Panc1 (cell line): ENCODE measurements around the gene PDK2. TPM values are rescaled to one million over a fixed set of nuclear protein-coding genes. Genes with fewer than 3 reads are reported as not detected.

Source experiments
- ATAC-seq: fragments of 200-7000 bp; cut with Tn5 transposase; 2 replicates; pipeline ENCODE4 v1.9.1; 2020; ENCODE audit warnings: mild to moderate bottlenecking, moderate library complexity
- BruUV-seq: library from RNA; stranded (reverse); fragments of 400-500 nt; replicated peaks from 2 replicates; lab custom pipeline; 2021; lab: Mats Ljungman, UMichigan
- CTCF ChIA-PET: fragments of 300-600 bp; sonication (Branson Sonifier 250); formaldehyde crosslinking; loops from one replicate; lab custom pipeline; 2022; ENCODE audit warnings: antibody characterized with exemption; lab: Charles Lee
- POLR2A ChIA-PET: fragments of 300-600 bp; sonication (Branson Sonifier 250); formaldehyde crosslinking; loops from one replicate; lab custom pipeline; 2022; ENCODE audit warnings: antibody characterized with exemption; lab: Charles Lee
- DNase-seq: peaks from one replicate; pipeline ENCODE4 v3.0.0-alpha.2; 2010; ENCODE audit warnings: low read depth, low spot score
- H3K27ac ChIP-seq: 2 replicates; pipeline ENCODE4 v1.5.1; 2011; ENCODE audit warnings: mild to moderate bottlenecking, low read length, inconsistent platforms
- H3K27me3 ChIP-seq: fragments of 200-500 bp; sonication (Bioruptor generic); 2 replicates; pipeline ENCODE4 v1.6.0; 2014; ENCODE audit warnings: low read length, inconsistent platforms; ENCODE audit not compliant: control insufficient read depth, insufficient read depth
- H3K36me3 ChIP-seq: fragments of 200-500 bp; sonication (Bioruptor generic); 2 replicates; pipeline ENCODE4 v1.5.1; 2014; ENCODE audit warnings: inconsistent platforms, mild to moderate bottlenecking, low read length, moderate library complexity; ENCODE audit not compliant: control insufficient read depth, insufficient read depth
- H3K4me1 ChIP-seq: 2 replicates; pipeline ENCODE4 v1.5.1; 2011; ENCODE audit warnings: inconsistent platforms, mild to moderate bottlenecking, low read length, moderate library complexity; ENCODE audit not compliant: control insufficient read depth, insufficient read depth
- H3K4me3 ChIP-seq, 2 experiments: 2 replicates each; pipeline ENCODE4 v1.5.1; 2011 to 2012; ENCODE audit warnings: low read depth in 2 of 2, low read length in 2 of 2, mild to moderate bottlenecking in 2 of 2, inconsistent platforms in 1 of 2, moderate library complexity in 1 of 2
- H3K9me3 ChIP-seq: fragments of 200-500 bp; sonication (Bioruptor generic); 2 replicates; pipeline ENCODE4 v1.5.1; 2014; ENCODE audit warnings: low read depth, mild to moderate bottlenecking, inconsistent platforms, low read length, moderate library complexity; ENCODE audit not compliant: control insufficient read depth, insufficient read depth
- POLR2AphosphoS5 ChIP-seq: IDR thresholded peaks from 2 replicates; pipeline ENCODE4 v1.6.1; 2012; ENCODE audit warnings: mild to moderate bottlenecking, low read depth, low read length, moderate library complexity
- SIN3A ChIP-seq: IDR thresholded peaks from 2 replicates; pipeline ENCODE4 v1.6.1; 2012; ENCODE audit warnings: low read depth, mild to moderate bottlenecking, low read length, moderate library complexity, borderline replicate concordance; ENCODE audit not compliant: insufficient read depth
- TCF7L2 ChIP-seq: IDR thresholded peaks from 2 replicates; pipeline ENCODE4 v1.6.1; 2011; ENCODE audit warnings: mild to moderate bottlenecking, low read depth, low read length, inconsistent platforms
- in situ Hi-C: cut with HindIII; loops from 2 replicates; pipeline ENCODE4 v1.10.0; 2016; ENCODE audit warnings: low sequenced_read_pairs, low pct_unique_long_range_greater_than_20kb
- intact Hi-C: fragments of 100-400 bp; cut with micrococcal nuclease; formaldehyde crosslinking; loops from one replicate; pipeline ENCODE4 v1.10.0; 2022; ENCODE audit not compliant: unreplicated experiment
- total RNA-seq: library from RNA; stranded (reverse); gene quantifications from one replicate; pipeline ENCODE4 v1.2.1, GENCODE V29; 2021; ENCODE audit not compliant: unreplicated experiment
- TF ChIP-seq, protein P1 (sequence below), 2 experiments: IDR thresholded peaks; 2 replicates each; pipeline ENCODE4 v1.6.1; 2011 to 2012; ENCODE audit warnings: low read depth in 2 of 2, control low read depth in 1 of 2, low read length in 1 of 2, mild to moderate bottlenecking in 1 of 2, moderate library complexity in 1 of 2; ENCODE audit not compliant: insufficient read depth in 1 of 2
- TF ChIP-seq, protein P2 (sequence below): fragments of 450-650 bp; IDR thresholded peaks from 2 replicates; pipeline ENCODE4 v1.5.1; 2017; ENCODE audit warnings: mild to moderate bottlenecking

Gene PDK2
- total RNA-seq, 1 experiment from 2014 or later, result 46.0 TPM

DNA sequence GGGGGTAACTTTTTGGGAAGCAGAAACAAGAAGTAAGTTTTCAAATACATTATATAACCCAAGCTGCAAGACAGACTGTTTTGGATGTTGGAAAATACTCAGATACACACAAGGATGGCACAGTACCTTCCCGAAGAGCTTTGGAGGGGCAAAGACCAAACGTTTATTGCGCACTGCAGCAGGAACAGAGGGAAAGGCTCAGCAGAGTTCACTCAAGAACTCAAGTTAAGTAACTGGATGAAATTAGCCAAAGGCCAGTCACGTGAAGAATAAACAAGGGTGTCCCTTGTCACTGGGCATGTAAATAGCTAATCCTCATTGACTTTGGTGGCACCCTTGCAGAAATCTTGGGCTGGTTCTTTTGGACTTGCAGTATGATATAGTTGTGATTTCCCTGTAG, 2.8 kb downstream of the PDK2 start:
- Histone ChIP-seq H3K4me1 (peaks cover 47% of the 10 kb centered on the region), H3K36me3 (peaks cover 2% of the 10 kb centered on the region; the same call in 1 of the 2 replicates), H3K4me3 (no peak overlapping the region), H3K27ac (no peak overlapping the region), H3K9me3 (no peaks in the 10 kb centered on the region), H3K27me3 (no peaks in the 10 kb centered on the region)
- TF ChIP-seq POLR2AphosphoS5 (no peak), TCF7L2 (no peak), SIN3A (no peak)
- TF ChIP-seq, protein P1, sequence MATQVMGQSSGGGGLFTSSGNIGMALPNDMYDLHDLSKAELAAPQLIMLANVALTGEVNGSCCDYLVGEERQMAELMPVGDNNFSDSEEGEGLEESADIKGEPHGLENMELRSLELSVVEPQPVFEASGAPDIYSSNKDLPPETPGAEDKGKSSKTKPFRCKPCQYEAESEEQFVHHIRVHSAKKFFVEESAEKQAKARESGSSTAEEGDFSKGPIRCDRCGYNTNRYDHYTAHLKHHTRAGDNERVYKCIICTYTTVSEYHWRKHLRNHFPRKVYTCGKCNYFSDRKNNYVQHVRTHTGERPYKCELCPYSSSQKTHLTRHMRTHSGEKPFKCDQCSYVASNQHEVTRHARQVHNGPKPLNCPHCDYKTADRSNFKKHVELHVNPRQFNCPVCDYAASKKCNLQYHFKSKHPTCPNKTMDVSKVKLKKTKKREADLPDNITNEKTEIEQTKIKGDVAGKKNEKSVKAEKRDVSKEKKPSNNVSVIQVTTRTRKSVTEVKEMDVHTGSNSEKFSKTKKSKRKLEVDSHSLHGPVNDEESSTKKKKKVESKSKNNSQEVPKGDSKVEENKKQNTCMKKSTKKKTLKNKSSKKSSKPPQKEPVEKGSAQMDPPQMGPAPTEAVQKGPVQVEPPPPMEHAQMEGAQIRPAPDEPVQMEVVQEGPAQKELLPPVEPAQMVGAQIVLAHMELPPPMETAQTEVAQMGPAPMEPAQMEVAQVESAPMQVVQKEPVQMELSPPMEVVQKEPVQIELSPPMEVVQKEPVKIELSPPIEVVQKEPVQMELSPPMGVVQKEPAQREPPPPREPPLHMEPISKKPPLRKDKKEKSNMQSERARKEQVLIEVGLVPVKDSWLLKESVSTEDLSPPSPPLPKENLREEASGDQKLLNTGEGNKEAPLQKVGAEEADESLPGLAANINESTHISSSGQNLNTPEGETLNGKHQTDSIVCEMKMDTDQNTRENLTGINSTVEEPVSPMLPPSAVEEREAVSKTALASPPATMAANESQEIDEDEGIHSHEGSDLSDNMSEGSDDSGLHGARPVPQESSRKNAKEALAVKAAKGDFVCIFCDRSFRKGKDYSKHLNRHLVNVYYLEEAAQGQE (IDR thresholded peaks at IDR 0.05; ENCODE audit: insufficient read depth in 1 of 2, low read depth in 2 of 2, low read length in 1 of 2), result no peak
- TF ChIP-seq, protein P2, sequence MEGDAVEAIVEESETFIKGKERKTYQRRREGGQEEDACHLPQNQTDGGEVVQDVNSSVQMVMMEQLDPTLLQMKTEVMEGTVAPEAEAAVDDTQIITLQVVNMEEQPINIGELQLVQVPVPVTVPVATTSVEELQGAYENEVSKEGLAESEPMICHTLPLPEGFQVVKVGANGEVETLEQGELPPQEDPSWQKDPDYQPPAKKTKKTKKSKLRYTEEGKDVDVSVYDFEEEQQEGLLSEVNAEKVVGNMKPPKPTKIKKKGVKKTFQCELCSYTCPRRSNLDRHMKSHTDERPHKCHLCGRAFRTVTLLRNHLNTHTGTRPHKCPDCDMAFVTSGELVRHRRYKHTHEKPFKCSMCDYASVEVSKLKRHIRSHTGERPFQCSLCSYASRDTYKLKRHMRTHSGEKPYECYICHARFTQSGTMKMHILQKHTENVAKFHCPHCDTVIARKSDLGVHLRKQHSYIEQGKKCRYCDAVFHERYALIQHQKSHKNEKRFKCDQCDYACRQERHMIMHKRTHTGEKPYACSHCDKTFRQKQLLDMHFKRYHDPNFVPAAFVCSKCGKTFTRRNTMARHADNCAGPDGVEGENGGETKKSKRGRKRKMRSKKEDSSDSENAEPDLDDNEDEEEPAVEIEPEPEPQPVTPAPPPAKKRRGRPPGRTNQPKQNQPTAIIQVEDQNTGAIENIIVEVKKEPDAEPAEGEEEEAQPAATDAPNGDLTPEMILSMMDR, result no peak
- intact Hi-C loops, result no loop called here
- POLR2A ChIA-PET, result no interaction called here
- no TSS peak for BruUV-seq
- ATAC-seq (no peak), DNase-seq (no peak)
- in situ Hi-C loops, result no loop called here
- CTCF ChIA-PET, result no interaction called here

DNA sequence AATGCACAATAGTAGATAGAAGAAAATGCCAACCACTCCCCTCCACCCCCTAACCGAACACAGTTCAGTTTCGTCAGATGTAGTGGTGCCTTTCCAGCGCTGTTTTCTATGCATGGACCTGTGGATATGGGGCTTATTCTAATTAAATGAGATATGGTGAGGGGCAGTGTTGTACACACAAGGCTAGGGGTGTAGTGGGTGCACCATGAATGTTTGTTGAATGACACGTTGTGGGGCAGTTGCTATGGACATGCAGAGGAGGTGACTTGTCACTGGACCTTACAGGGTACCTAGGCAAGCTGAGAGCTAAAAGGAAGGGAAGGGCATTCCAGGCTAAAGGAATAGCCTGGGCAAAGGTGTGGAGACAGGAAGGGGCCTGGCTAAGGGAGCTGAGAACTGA, 3.4 kb downstream of the PDK2 start:
- intact Hi-C loops (no loop called here), in situ Hi-C loops (no loop called here)
- Histone ChIP-seq H3K4me3 (no peak overlapping the region), H3K36me3 (peaks cover 2% of the 10 kb centered on the region; the same call in 1 of the 2 replicates), H3K4me1 (peaks cover 42% of the 10 kb centered on the region), H3K9me3 (no peaks in the 10 kb centered on the region), H3K27ac (no peak overlapping the region), H3K27me3 (no peaks in the 10 kb centered on the region)
- ChIA-PET CTCF (no interaction called here), POLR2A (no interaction called here)
- TF ChIP-seq, protein P1 (IDR thresholded peaks at IDR 0.05; ENCODE audit: insufficient read depth in 1 of 2, low read depth in 2 of 2, low read length in 1 of 2), result no peak
- no peak for TF ChIP-seq SIN3A
- no peak for TF ChIP-seq TCF7L2
- TF ChIP-seq, protein P2, result no peak
- TF ChIP-seq POLR2AphosphoS5, result no peak
- no peak for ATAC-seq
- BruUV-seq, result no TSS peak
- no peak for DNase-seq
